ENCODE measurements around the gene ATF7IP.

Gene ATF7IP

GRCh38 chr12:14422516-14423230 is 57.2 kb downstream of the ATF7IP start:
- DNase-seq, result no peak

GRCh38 chr12:14424545-14424944 is 59.1 kb downstream of the ATF7IP start:
- no peak for DNase-seq

- DNase-seq, result no peak
Measured at GRCh38 chr12:14426792-14427191, 61.3 kb downstream of the ATF7IP start.

DNA sequence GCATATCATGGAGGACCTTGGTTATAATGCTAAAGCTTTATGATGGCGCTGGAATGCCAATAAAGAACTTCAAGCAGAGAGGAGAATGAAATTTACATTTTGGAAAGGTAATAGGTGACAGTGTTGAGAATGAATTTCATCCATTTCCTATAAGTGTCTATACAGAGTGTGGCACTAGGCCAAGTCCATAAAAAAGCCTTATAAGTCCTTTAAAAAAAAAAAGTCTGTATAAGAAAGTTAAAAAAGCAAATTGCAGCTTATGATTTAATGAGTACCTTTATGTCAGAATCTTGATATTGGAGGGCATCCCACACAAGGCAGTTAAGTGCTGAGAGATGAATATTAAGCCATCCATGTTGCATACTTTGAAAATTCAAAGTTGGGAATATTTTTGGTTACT is 62.4 kb downstream of the ATF7IP start:
- DNase-seq, result no peak

GRCh38 chr12:14430394-14430986 is 65.0 kb downstream of the ATF7IP start:
- no peak for DNase-seq

DNA sequence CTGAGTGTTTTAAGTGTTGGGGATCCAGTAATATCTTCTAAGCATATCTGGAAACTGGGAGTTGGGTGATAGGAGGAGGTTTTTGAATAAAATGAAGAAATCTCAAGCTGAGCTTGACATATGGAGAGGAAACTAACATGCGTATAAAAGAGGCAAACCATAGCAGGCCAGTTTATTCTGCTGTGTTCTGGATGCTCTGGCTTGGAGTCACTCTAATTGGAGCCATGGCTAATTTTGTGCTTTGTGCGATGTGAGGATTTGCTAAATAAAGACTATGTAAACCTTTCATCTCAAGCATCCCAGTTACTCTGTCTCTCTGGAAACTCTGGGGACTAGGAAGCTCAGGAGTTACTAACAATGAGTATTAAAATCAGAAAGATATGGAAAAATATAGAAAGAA is 66.5 kb downstream of the ATF7IP start:
- no peak for DNase-seq

GRCh38 chr12:14435627-14436026 is 70.1 kb downstream of the ATF7IP start:
- DNase-seq, result no peak

DNA sequence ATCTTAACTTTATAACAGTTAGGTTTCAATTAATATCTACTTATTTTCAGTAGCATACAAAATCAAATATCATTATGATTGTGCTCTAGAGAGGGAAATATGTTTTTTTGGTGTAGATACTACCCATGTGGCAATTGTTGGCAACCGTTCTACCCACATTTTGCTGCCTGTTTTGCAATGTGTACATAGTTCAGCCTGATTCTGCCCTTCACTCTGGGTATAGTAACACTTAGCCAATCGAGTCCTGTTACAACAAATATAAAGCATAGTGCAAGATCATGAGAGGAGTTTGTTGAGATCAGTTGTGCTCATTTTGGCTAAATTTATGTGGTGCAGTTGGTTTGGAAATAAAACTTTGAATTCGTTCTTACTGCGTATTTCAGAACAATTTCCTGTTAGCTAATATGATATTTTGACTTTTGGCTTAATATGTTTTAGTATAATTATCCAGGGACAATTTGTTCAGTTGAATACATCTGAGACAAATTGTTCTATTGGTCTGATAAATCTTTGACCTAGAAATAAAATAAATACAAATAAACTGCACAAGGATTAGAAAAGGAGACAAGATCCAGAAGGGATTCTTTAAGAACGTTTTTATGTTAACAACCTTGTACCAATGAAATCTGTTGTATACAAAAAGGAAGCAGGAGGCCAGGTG is 76.9 kb downstream of the ATF7IP start:
- no peak for DNase-seq

DNA sequence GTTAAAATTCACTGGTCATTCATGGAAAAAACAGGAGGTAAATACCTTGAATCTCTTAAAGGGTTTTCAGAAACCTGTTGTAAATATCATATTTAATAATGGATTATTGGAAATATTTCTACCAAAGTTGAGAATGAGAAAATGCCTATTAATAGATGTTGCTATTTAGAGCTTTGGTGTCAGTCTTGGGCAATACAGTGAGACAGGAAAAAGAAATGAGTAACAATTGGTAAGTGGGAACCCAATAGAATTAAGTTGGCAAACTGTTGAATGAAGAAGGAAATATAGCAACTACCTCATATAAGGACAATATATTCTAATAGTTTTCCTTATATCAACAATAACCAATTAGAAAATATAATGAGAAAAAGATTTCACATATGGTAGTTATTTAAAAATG is 78.0 kb downstream of the ATF7IP start:
- no peak for DNase-seq

GRCh38 chr12:14450479-14450878 is 85.0 kb downstream of the ATF7IP start:
- no peak for DNase-seq

- no peak for DNase-seq
Measured at GRCh38 chr12:14452336-14452735, 86.9 kb downstream of the ATF7IP start.

DNA sequence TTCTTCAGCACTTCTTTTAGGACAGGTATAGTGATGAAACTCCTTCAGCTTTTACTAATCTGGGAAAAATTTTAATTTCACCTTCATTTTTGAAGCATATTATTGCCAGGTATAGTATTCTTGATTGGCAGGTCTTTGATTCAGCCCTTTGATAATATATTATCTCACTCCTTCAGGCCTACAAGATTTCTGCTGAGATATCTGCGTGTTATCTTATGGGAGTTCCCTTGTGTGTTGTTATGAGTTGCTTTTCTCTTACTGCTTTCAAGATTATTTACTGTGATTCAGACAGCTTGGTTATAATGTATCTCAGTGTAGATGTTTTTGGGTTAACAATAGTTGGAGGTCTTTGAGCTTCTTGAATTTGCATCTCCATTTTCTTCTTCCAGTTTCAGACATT is 87.4 kb downstream of the ATF7IP start:
- no peak for DNase-seq

DNA sequence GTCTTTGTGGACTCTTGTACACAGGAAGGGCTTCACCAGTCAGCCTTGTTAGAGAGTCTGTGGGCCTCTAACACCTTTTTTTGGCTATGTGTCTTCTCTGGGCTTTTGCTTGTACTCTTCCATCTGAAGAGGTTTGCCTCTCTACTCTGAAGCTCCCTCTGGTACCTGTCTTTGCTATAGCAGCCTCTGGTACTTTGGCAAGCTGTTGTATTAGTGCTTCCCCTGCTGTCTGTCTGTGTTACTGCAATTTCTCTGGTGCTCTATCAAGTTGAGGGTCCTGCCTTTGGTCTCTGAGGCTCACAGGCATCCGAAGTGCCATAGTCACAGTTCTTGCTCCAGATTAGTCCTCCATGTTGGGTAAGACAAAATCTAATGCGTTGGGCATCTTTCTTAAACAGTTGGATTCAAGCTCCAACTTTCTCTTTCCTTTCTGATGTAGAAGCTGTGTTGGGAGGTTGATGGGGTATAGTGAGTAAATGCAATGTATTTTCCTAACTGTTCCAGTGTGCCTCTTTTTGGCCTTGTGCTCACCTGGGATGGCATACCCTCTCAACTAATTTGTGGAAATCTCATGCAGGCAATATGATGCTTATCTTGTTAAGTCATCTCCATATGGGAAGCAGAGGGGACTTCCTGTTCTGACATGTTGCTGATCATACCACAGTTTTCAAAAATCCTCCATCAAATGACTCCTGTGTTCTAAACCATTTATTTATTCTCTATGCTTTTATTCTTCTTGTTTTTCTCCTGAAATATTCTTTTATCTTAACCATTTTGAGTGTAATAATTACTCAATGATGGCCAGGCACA is 88.8 kb downstream of the ATF7IP start:
- DNase-seq, result no peak

DNA sequence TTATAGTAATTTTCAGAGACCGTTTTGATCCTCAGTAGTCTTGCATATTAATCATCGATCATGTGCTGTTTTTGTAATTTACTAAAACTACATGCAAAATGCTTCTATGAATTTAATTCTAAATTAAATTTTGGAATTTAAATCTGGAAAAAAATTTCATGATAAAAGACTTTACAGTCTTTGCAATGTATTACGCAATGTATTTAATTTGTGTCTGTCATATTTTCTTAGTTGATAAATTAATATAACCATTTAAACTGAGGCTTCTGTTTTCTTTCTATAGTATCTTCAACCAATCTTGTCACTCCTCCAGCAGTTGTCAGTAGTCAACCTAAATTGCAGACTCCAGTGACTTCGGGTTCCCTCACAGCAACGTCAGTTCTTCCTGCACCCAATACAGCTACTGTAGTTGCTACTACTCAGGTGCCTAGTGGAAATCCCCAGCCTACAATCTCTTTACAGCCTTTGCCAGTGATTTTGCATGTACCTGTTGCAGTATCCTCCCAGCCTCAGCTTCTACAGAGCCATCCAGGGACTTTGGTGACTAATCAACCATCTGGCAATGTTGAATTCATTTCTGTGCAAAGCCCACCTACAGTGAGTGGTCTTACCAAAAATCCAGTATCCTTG is 94.8 kb downstream of the ATF7IP start:
- DNase-seq, result no peak

- no peak for DNase-seq
Measured at GRCh38 chr12:14471497-14471896, 106.0 kb downstream of the ATF7IP start.

DNA sequence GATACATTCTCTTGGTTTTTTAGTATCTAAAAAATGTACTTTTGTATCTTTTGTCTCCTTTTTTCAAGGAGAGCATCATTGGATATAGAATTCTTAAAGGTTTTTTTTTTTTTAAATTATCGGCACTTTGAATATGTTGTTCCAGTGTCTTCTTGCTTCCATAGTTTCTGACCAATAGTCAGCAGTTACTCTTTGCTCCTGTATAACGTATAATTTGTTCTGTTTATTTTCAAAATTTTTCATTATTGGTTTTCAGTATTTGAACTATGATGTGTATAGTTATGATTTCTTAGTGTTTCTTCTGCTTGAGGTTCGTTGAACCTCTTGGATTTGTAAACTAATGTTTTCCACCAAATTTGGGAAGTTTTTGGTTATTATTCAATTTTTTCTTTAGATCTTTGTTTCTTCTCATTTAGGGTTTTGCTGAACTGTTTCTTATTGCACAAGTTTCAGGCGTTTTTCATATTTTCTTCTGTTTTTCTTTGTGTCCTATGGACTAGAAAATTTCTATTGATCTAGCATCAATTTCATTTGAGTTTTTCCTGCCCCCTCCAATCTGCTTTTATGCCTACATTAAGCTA is 108.3 kb downstream of the ATF7IP start:
- DNase-seq, result no peak

GRCh38 chr12:14479004-14479403 is 113.5 kb downstream of the ATF7IP start:
- no peak for DNase-seq

DNA sequence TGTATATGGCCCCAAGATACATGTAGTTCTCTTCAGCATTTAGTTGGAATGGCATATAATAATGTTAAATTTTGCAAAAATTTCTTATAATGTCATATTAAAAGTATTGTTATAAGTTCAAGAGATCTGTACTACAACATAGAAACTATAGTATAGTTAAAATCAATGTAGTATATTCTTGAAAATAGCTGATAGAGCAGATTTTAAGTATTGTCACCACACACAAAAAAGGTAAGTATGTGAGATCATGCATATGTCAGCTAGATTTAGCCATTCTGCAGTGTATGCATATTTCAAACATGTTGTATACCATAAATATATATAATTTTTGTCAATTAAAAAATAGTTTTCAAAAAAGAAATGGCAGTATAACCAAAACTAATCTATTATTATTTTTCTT is 115.7 kb downstream of the ATF7IP start:
- no peak for DNase-seq

DNA sequence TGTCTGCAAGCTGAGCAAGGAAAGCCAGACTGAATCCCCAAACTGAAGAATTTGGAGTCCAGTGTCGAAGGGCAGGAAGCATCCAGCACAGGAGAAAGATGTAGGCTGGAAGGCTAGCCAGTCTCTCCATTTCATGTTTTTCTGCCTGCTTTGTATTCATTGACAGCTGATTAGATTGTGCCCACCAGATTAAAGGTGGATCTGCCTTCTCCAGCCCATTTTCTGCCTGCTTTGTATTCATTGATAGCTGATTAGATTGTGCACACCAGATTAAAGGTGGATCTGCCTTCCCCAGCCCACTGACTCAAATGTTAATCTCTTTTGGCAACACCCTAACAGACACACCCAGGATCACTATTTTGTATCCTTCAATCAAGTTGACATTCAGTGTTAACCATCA is 116.9 kb downstream of the ATF7IP start:
- DNase-seq, result no peak

GRCh38 chr12:14482886-14483285 is 117.4 kb downstream of the ATF7IP start:
- no peak for DNase-seq

DNA sequence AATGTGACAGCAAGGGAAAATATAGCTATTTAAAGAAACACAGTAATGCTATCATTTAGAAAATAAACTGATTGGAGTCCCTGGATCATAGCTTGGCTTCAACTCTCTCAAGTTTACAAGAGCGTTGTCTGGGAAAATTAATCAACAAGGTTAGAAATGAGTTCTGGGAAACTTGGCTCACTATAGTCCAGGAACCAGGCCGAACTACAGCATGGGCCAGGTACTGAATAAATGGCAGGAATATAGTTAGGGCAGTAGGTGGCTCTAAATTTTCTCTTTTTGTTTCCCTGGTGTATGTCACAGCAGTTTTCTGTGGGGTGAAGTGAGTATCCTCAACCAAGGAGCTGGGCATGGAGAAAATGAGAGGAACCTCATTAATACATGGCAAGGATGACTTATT is 129.8 kb downstream of the ATF7IP start:
- no peak for DNase-seq

Data from GOT3 (cell line).